Activated T-helper 9 cell treated with anti-CD3 and anti-CD28 coated beads, Interleukin-2, amount 50 U/mL, for 16 hours (primary cell): ENCODE results near the gene CUX1.
"Not testable (repeated sequence)": the region's sequence is repeated elsewhere in the genome, so short reads cannot be mapped to it uniquely, and the experiment has no call there.

Source experiments
- DNase-seq: peaks from one replicate; pipeline ENCODE4 v3.0.0-alpha.2; 2020; ENCODE audit warnings: low read depth

CUX1 gene

DNA sequence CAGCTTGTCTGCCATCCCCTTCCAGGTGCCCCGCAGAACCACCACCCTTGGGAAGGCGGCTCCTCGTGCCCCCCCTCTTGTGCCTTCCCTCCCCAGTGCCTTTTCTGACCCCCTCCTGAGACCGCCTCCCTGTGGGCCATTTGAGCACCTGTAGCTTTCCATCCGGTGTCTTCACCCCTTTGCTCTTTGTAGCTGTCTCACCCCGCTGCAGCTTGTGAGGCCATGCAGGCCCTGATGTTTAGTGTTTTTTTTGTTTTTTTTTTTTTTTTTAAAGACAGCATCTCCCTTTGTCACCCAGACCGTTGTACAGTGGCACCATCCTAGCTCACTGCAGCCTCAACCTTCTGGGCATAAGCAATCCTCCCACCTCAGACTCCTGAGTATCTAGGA is 52.5 kb downstream of the CUX1 start:
- no peak for DNase-seq

DNA sequence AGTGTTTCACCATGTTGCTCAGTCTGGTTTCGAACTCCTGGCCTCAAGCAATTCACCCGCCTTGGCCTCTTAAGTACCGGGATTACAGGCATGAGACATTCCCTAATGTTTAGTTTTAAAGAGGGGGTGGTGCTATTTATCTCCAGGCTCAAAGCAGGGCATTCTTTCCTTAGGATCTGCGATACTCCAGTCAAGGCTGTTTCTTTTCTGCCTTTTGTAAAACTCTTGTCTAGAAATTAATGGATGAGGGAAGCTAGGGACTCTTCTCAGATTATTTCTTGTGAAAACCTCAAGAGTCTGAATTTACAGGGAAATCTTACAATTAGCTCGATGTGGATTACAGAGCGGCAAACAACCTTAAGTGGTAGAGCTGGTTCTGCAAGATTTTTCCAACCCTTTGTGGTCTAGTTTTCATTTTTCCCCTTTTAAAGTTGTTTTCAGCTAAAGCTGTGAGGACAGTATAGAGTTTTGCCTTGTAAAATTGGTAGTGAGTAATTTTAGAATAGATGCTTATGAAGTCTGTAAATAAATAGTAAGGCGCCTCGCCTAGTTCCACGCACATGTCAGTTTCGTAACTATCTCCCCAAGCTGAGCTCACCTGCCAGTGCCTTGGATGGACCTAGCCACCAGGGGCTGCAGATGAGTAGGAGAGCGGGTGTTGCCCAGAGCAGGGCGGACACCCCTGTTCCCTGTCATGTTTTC is 53.1 kb downstream of the CUX1 start:
- DNase-seq = no peak

DNA sequence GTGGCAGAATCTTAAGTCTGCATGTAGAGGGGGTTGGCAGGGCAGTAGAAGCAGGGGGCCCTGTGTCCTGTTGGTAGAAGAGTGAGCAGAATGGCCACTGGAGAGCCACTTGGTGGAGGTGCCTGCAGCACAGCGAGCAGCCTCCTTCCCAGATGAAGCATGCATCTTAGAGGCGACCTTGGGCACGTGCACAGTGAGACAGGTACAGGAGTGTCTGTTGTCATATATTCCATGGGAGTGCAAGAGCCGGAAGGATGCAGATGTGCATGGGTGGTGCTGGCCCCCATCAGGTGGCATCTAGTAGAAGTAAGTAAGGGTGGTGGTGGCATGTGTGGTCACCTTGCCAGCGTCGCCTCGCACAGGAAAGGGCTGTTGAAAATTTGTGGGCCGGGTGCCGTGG is 53.9 kb downstream of the CUX1 start:
- no peak for DNase-seq

DNA sequence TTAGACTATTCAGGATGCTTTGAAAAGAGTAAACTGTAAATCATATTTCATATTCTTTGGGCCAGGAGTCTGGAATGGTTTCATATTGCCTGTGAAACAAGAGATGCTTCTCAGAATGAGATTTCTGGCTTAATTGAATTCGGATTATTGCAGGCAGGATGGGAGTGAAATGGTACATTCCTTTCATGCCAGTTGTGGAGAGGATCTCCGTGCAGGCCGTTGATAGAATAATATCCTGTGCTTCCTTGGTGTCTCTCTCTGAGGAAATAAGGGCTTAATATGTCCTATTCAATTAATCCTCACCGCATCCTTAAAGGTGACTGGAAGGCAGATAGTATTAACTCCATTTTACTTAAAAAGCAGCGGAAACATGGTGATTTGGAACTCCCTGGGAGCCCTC is 56.6 kb downstream of the CUX1 start:
- DNase-seq = no peak

DNA sequence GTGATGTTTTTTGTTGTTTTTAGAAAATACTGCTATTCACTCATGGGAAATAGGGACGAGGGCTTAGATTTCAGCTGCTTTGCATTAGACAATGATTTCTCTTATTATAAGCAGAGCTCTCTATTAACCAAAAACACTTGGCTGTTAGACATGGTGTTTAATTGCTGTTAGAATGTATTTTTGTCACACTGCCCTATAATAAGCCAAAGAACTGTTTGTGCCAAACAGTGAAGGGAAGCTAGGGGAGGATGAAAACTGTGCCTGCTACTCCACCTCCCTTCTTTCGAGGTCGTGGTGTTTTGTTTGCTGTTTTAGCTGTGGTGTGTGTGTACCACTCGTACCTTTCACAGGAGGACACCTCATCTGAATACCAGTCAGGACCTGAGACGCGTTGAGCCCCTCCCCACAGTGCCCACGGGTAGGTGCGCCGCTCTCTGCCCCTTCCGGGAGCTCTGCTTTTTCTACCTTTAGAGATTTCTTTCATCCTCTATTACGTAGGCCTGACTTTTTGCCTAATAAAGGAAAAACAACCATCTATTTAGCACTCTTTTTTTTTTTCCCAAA is 57.9 kb downstream of the CUX1 start:
- DNase-seq = no peak

DNA sequence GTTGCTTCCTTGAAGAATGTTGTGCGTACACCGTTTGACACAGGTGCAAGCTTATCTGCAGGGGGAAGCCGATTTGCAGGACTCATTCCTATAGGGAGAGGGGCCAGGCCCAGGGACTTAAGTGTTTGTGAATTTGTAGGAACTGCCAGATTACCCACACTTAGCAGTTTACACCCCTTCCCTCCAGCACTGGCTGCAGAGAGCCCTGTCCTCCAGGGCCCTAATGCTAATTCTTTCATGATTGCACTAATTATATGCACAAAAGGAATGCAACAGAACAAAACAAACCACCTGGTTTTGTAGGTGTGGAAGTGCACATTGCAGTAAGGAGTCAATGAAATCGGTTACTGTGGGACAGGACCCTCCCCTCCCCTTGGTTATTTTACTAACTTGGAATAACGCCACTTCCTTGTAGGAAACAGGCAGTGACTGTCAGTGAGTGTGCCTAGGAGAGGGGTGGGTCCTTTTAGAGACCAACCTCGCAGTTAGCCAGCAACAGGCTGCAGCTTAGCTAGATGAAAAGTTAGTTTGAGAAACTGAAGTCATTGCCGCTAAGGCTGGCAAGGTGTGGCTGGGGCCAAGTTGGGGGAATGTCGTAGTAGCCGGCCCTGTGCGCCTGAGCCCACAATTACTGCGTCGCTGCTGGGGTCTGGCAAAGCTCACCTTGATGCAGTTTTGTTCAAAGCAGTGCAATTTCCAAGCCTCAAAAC is 60.6 kb downstream of the CUX1 start:
- DNase-seq = no peak

DNA sequence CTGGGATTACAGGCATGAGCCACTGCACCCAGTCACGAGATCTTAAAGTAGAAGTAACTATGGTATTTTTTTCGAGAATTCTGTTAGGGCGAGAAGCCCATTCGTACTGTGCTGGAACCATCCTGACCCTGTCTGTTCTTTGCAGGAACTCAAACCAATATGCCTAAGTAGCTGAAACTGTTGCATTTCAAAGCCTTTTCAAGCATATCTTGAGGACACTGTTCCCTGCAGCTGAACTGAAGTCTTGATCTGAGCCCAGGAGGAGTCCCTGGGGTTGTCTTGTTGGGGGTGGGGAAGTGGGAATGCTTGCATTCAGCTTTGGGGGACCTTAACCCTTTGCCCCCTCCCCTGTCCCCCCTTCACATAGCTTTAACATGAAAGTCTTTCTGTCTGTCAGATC is 61.5 kb downstream of the CUX1 start:
- DNase-seq = no peak

DNA sequence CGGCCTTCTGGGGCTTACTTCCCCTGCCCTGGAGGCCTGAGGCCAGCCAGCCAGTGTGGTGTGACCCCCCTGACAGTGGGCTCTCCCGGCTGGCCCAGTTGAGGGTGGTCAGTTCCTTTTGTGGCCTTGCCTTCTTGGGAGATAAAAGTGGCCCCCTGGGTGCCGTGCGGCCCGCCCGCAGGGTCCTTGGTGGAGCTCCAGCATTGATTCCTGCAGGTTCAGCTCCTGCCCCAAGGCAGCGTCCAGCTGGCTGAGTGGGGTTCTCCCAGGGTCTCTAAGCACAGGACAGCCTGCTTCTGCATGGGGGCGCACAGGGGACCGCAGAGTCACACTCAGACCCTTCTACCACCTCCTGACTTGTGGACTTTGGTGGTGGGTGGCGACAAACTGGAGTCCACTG is 62.1 kb downstream of the CUX1 start:
- no peak for DNase-seq

DNA sequence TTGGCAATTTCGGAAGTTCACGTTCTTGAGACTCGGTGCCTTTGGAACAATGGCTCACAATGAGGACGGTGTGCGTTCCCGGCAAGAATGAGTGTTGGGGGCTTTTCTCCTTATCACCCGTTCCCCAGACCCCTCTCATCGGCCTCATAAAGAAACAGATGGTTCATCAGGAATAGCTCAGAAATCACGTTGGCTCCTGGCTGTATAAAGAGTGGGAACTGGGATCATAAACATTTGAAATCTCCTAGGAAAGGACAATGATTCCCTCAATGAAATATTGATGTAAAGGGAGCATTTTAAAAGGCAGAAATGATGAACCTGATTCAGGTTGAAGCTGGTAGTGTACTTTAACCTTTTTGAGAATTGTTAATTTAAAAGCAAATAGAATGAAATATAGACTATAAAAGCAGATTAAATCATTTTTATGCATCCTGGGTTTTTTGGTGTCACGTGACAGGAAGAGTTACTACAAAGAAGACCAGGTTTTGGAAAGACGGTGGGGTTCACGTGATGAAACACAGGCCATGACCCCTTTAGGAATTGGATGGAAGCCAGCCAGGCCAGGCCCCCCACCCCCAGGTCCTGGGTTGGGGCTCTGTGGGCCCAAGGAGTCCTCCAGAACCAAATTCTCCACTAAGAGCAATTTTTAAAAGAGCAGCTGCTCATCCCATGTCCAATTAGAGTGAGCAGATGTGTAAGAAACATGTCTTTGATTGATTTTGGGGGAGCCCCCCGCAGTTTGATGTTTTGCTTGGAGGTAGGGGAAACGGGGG is 63.0 kb downstream of the CUX1 start:
- no peak for DNase-seq

DNA sequence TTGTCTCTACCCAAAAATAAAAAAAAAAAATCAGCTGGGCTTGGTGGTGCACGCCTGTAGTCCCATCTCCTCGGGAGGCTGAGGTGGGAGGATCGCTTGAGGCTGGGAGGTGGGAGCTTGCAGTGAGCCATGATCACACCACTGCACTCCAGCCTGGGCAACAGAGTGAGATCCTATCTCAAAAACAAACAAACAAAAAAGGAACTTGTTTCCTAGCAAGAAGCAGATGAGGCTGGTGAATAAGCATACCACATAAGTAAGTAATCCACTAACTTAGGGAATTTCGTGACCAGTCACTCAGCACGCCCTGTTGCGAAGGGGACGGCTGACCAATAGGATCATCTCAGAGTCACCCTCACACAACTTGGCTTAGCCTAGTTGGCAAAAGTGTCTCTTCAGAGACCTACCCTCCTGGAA is 64.6 kb downstream of the CUX1 start:
- DNase-seq = no peak

DNA sequence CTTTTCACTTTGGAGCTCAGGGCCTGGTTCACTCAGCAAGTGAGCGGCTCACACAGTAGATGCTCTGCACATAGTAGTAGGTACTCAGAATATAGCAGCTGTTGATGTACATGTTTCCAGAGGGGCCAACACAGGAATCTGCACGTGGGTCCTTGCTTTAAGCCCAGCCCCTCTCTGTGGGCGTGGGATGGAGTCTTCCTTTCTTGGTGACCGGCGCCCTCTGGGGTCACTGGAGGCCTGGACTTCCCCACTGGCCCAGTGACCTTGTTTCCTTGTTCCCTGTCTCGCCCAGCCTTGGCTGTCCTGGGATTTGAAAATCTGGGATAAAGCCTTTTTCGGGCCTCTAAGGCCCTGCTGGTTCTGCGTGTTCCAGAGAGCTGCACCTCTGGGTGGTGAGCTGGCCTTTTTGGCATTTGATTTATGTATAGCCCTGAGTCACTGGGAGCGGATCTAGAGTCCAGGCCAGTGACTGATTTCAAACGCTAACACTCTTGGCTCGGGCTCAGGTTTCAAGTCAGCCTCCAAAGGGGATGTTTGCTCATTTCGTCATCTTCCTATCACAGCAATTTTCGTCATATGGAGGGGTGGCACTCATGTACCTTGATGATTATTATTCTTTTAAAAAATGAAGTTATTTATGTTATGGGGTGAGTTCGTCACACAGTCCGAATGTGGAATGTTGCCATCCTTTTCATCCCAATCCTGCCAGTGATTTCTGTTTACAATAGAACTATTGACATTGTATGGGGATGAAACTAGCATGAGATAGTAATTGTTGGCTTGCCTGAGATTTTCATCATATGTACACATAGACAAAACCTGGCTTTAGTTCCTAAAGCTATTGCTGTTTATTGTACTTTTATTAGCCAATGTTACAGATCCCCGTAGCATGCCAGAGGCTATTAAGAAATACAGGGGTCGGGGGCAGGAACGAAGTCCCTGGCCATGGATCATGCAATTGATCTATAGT is 65.5 kb downstream of the CUX1 start:
- no peak for DNase-seq

DNA sequence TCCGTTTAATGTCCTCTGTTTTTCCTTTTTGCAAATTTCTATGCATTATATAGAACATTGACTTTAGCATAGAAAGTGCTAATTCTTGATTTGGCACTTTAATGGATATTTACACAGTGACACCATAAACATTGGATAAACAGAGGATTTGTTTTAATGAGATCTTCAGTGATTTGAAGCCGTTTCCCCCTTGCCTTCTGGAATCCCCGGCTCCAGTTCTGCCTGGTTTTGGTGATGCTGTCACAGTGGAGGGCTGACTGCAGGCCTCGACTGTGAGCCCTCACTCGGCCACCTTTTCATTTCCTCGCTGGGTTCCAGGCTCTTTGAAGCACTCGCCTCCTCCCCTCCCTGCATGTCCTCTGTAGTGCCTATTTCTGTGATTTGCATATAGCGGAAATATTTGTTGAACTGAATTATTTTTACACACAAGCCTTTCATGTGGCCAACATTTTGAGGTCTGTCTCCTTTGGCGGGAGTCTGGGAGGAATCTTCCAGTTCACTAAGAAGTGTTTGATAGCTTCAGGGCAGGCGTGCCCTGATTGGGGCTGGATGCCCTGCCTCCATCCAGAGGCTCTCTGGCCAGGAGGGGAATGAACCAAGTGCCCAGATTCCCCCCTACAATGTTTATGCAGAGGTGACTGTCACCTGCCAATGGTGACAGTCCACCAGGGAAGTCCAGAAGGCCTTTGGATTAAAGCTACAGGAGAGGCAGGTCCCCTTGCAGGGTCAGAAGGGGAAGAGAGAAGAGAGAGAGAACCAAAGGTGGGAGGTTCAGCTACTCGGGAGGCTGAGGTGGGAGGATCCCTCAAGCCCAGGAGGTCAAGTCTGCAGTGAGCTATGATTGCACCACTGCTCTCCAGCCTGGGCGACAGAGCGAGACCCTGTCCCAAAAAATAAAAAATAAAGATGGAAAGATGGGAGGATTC is 67.5 kb downstream of the CUX1 start:
- DNase-seq = no peak

DNA sequence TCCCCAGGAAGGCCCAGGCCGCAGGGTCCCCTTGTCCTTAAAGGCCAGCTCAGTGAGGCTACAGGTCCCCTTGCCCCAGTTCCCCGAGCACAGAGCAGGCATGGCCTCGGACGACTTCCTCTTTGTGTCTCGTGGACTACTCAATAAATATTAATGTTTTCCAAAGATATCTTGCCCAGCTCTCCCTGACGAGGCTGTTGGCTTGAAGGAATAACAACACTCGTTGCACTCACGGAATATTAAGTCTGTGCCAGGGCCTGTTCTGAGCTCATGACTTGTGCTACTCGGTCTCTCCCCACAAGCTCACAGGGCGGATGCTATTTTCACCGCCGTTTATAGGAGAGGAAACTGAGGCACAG is 68.2 kb downstream of the CUX1 start:
- no peak for DNase-seq

DNA sequence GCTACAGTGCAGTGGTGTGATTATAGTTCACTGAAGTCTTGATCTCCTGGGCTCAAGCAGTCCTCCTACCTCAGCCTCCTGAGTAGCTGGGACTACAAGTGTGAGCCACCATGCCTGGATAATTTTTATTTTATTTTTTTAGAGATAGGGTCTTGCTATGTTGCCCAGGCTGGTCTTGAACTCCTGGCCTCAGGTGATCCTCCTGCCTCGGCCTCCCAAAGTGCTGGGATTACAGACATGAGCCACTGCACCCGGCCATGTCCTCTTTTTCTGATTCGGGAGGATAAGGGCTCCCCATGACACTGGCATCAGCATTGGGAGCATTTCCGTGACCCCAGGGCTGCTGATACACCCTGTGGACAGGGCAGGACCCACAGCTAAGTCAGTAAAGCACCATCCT is 69.9 kb downstream of the CUX1 start:
- not testable (repeated sequence) for DNase-seq

DNA sequence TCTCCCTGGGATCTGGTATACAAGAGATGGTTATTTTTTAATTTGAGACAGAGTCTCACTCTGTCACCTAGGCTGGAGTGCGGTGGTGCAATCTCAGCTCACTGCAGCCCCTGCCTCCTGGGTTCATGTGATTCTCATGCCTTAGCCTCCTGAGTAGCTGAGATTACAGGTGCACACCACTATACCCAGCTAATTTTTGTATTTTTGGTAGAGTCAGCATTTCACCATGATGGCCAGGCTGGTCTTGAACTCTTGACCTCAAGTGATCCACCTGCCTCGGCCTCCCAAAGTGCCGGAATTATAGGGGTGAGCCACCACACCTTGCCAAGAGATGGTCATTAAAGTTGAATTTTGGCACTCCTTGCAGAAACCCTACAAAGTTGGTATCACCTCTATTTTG is 71.1 kb downstream of the CUX1 start:
- DNase-seq = not testable (repeated sequence)

DNA sequence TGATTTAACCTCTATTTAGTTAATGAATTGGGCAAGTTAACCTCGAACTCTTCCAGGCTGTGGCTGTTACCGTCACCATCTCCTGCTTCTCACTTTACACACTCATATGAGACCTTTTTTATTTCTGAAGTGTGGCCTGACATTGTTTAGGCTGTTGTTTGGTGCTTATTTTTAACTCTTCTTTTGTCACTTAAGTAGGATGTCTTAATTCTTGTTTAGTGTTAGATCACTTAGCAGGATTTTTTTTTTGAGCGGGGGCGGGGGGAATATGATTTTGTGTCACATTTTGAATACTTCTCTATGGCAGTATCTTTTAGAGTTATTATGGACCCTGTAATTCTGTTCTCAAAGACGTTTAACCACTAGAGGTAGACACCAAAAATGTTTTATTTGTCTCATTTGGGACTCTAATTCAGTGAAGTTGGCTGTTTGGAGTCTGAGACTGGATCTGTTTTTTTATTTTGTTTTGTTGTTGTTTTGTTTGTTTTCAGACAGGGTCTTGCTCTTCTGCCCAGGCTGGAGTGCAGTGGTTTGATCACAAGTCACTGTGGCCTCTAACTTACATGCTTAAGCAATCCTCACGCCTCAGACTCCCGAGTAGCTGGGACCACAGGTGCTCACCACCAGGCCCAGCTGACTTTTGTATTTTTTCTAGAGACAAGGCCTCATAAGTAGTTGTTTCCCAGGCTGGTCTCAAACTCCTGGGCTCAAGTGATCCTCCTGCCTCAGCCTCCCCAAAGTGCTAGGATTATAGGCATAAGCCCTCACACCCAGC is 73.5 kb downstream of the CUX1 start:
- DNase-seq = no peak

DNA sequence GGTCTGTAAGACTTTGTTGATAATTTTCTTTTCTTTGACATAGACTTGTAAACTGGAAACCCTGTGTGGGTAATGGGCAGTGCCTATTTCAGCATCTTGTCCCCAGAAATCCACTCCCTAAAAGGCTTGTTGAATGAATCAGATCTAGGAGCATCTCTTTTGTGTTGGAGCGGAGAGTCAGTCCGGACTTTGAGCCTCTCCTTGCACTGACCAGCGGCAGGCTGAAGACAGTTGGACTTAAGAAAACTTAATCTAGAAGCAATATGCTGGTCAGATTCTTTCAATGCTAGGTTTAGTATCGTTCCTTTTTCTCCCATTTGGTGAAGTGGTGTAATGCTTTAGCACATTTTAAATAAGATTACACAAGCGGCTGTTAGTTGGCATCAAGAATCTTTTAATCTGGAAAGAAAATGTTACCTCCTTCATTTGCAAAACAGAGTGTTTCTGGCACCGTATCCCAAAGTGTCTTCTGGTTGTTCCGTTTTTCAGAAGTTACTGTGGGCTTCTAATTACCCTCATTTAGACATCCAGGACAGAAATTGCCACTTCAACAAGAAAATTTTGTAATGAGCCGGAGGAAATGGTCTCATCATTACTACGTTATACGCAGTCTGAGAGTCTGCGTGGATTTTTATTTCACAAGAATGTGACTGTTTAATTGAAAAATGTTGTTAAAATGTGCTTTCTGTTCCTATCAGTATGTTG is 74.7 kb downstream of the CUX1 start:
- no peak for DNase-seq

DNA sequence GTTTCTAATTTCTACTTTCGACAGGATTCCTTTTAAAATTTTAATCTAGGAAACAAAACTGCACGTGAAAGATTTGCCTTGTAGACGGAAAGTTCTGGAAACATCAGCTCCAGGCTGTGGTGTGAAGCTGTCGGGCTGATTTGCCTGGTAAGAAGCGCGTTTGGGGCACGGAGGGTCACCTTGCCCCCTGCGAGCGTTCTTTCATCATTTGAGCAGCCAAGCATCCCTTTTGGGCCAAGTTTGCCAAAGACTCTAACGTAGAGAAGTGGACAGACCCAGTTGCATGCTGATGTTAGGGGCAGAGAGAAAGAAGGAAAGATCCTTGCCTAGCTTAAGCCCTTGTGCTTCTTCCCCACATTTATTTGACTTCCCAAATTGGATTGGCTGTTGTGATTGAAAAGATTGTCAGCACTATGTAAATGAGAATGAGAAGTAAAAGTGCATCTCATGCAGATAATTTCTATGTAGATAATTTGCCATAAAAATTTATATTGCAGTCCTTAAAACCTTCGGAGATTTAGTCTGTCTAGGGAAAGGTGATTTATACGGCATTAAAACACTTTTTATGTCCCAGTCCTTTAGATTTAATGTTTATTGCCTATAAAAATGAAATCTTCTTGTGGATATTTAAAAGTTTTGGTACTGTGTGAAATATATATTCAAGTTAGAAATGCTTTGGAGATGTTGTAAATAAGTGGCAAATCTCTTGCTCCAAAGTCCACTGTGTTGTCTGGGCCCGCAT is 76.1 kb downstream of the CUX1 start:
- DNase-seq = no peak
